ENCODE results near the gene TREML1.

TREML1 gene

GRCh38 chr6:41122373-41122772 is 31.8 kb downstream of the TREML1 start (continued):
- TF ChIP-seq, protein P1, sequence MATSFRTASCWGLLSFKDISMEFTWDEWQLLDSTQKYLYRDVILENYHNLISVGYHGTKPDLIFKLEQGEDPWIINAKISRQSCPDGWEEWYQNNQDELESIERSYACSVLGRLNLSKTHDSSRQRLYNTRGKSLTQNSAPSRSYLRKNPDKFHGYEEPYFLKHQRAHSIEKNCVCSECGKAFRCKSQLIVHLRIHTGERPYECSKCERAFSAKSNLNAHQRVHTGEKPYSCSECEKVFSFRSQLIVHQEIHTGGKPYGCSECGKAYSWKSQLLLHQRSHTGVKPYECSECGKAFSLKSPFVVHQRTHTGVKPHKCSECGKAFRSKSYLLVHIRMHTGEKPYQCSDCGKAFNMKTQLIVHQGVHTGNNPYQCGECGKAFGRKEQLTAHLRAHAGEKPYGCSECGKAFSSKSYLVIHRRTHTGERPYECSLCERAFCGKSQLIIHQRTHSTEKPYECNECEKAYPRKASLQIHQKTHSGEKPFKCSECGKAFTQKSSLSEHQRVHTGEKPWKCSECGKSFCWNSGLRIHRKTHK (tag by site-specific recombination; IDR thresholded peaks at IDR 0.05) = no peak
- TF ChIP-seq TCF7L2 (IDR thresholded peaks at IDR 0.05; ENCODE audit: borderline replicate concordance, low read depth, low read length) (no peak), ZNF398 (tag by site-specific recombination; IDR thresholded peaks at IDR 0.05) (no peak), ZNF830 (tag by site-specific recombination; IDR thresholded peaks at IDR 0.05; ENCODE audit: low read depth) (no peak), ZNF48 (tag by site-specific recombination; IDR thresholded peaks at IDR 0.05) (no peak), PRDM2 (tag by site-specific recombination; IDR thresholded peaks at IDR 0.05; ENCODE audit: borderline replicate concordance) (no peak)

DNA sequence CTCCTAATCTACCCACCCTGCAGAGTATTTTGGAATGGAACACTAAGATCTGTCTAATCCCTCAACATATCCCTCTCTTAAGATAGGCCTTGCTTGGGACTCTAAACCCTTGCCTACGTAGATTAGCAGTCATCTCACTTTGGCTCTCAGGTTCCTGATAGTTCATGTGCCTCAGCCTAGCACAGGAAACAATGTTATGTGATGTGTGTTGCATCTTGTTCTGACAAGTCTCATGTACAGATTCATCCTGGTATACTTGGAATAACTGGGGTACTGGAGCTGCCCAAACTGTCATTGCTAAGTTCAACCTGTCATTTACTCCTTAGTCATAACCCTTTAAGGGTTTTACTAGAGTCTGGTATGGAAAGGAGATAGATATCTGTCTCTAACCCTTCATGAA is 34.1 kb downstream of the TREML1 start:
- TF ChIP-seq ZEB2 (tag by site-specific recombination; IDR thresholded peaks at IDR 0.05) (no peak), ZNF677 (tag by site-specific recombination; IDR thresholded peaks at IDR 0.05) (no peak), ZNF549 (tag by site-specific recombination; IDR thresholded peaks at IDR 0.05) (no peak), ZNF223 (tag by site-specific recombination; IDR thresholded peaks at IDR 0.05) (no peak), ZNF37A (tag by site-specific recombination; IDR thresholded peaks at IDR 0.05) (no peak), ZNF404 (tag by site-specific recombination; IDR thresholded peaks at IDR 0.05) (no peak), BCL11B (tag by site-specific recombination; IDR thresholded peaks at IDR 0.05; ENCODE audit: low read depth) (no peak), ZNF514 (tag by site-specific recombination; IDR thresholded peaks at IDR 0.05) (no peak), ZNF416 (tag by site-specific recombination; IDR thresholded peaks at IDR 0.05) (no peak), KLF7 (tag by site-specific recombination; IDR thresholded peaks at IDR 0.05; ENCODE audit: borderline replicate concordance) (no peak), ZNF830 (tag by site-specific recombination; IDR thresholded peaks at IDR 0.05; ENCODE audit: low read depth) (no peak), ZNF776 (tag by site-specific recombination; IDR thresholded peaks at IDR 0.05; ENCODE audit: borderline replicate concordance) (no peak), ZNF133 (tag by site-specific recombination; IDR thresholded peaks at IDR 0.05) (no peak)
- Histone ChIP-seq H3K27ac (ENCODE audit: extremely low read depth, low read depth, low read length) (no peak overlapping the region), H3K36me3 (ENCODE audit: control insufficient read depth in 2 of 2, insufficient read depth in 1 of 2, low read length in 2 of 2) (no peaks in the 10 kb centered on the region), H3K4me1 (ENCODE audit: control insufficient read depth, insufficient read depth, low read length) (no peaks in the 10 kb centered on the region), H3K9me3 (ENCODE audit: control insufficient read depth, insufficient read depth, low read depth, low read length) (no peaks in the 10 kb centered on the region), H3K4me3 (ENCODE audit: low read depth, low read length) (no peak overlapping the region)
- POLR2A ChIA-PET = no interaction called here
- CTCF ChIA-PET = interaction anchor here (0.7 to 2.1 kb wide), 2 partner anchors 62 to 127 kb away, joined by 3 to 6 read pairs; no protein-coding TSS in a partner anchor
